Mononuclear cell (primary cell): ENCODE results near the gene ALDH1A1. TPM values are rescaled to one million over a fixed set of nuclear protein-coding genes. Genes with fewer than 3 reads are reported as not detected.

ENCODE experiments used
- H3K27me3 ChIP-seq: 2 replicates; pipeline ENCODE4 v1.6.0; 2011; ENCODE audit warnings: low read length, control low read depth; ENCODE audit not compliant: insufficient read depth
- H3K4me1 ChIP-seq: 2 replicates; pipeline ENCODE4 v1.5.1; 2011; ENCODE audit warnings: mild to moderate bottlenecking, low read length, control low read depth; ENCODE audit not compliant: insufficient read depth
- H3K4me3 ChIP-seq: 2 replicates; pipeline ENCODE4 v1.5.1; 2011; ENCODE audit warnings: mild to moderate bottlenecking, low read length, moderate library complexity
- H3K9me3 ChIP-seq: 2 replicates; pipeline ENCODE4 v1.5.1; 2011; ENCODE audit warnings: low read depth, mild to moderate bottlenecking, control low read depth, low read length
- total RNA-seq: library from RNA; depleted of rRNA; stranded (reverse); fragments of >200 nt; gene quantifications from one replicate; pipeline ENCODE4 v1.2.3, GENCODE V29; 2012

ALDH1A1 gene
- total RNA-seq, 1 donor: 5.8 TPM

DNA sequence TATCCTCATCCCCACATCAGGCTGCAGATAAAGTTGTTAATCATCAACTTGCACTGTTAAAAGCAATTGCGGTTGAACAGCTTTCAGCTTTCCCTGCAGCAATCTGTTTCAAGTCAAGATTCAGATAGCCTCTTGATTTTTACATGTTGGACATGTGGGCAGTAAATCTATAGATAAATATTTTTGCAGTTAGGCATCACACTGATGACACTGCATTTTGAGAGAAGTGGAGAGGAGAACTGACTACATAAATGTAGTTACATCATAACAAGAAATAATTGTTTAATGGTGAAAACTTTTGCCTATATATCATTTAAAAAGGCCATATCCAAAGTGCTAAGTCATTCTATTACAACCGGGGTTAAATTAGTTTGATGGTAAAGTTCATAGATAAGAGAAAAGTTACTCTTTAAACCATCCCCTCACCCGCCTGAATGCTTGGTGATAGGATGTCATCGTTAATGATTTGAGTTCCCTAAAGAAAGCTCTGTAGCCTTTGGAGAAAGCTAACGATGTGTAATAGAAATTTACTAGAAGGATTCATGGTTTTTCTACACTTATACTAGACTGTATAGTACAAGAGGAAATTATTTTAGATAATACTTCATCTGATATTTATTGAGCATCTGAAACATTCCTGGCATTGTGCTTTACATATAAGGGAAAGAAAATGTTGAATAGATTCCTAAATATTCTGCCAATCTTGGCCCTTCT, 30.8 kb upstream of the ALDH1A1 start:
- H3K4me1 ChIP-seq: no peaks in the 10 kb centered on the region
- no peaks in the 10 kb centered on the region for H3K27me3 ChIP-seq
- no peak overlapping the region for H3K4me3 ChIP-seq
- no peaks in the 10 kb centered on the region for H3K9me3 ChIP-seq

DNA sequence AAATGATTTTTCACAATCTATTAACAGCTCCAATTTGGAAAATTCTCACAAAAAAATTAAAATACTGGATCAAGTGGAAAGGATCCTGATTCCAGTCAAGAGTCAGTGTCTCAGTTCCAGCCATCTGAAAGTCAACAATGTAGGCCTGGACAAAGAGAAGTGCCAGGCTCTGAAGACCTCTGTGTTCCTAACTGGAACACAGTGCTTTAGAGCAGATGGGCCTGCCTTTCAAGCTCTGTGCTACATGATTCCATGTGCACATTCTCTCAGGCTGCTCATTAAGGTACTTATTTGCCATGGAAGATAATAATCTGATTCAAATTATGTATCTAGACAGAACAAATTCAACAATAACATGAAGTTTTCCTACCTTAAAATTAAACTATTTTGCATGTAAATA, 30.2 kb upstream of the ALDH1A1 start:
- Histone ChIP-seq H3K9me3 (no peaks in the 10 kb centered on the region), H3K4me1 (no peaks in the 10 kb centered on the region), H3K4me3 (no peak overlapping the region), H3K27me3 (no peaks in the 10 kb centered on the region)

DNA sequence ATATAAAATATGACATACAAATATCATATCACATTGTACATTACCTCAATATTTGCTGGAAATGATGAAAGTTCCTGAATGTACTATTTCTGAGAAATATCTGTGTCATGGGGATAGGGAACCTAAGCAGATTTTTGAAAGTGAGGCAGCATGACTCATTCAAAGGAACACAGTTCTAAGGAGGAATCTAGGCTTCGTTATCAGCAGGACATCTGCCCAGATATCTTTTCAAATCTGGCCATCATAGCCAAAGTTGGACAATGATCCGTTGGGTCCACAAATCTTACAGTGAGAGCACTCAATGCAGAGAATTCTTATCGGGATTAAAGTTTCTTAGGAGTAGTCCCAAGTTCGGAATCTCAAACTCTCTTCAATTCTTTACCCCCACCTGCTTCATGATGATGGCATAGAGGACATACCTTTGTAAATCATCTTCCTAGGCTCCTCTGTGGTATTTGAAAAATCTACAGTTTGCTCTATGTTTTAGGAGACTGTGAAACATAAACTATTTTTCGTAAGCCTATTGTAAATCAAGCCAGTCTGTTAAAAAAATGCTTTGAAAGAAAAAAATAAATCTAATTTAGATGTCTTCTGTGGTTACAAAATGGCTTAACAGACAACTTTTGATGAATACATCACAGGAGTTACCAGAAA, 29.4 kb upstream of the ALDH1A1 start:
- Histone ChIP-seq H3K27me3 (no peaks in the 10 kb centered on the region), H3K4me3 (no peak overlapping the region), H3K9me3 (no peaks in the 10 kb centered on the region), H3K4me1 (no peaks in the 10 kb centered on the region)

DNA sequence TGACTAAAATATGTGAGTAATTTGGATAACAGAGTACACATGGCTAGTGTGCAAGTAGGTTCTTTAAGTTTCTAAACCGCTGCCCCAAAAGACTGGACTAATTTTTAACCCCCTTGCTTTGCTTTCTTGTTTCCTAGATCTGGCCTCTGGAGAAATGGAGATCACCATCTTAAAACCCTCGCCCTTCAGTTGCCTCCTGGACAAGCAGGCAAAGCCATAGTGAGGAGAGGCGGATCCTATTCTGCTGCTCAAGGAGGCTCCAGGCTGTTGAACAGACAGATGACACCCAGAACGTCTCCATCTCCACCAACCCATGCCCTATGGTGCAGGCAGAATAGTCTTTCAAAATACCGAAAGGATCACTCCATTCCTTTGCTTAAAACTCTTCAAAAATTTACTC, 28.6 kb upstream of the ALDH1A1 start:
- H3K27me3 ChIP-seq: no peaks in the 10 kb centered on the region
- H3K4me3 ChIP-seq: no peak overlapping the region
- no peaks in the 10 kb centered on the region for H3K4me1 ChIP-seq
- H3K9me3 ChIP-seq: no peaks in the 10 kb centered on the region

DNA sequence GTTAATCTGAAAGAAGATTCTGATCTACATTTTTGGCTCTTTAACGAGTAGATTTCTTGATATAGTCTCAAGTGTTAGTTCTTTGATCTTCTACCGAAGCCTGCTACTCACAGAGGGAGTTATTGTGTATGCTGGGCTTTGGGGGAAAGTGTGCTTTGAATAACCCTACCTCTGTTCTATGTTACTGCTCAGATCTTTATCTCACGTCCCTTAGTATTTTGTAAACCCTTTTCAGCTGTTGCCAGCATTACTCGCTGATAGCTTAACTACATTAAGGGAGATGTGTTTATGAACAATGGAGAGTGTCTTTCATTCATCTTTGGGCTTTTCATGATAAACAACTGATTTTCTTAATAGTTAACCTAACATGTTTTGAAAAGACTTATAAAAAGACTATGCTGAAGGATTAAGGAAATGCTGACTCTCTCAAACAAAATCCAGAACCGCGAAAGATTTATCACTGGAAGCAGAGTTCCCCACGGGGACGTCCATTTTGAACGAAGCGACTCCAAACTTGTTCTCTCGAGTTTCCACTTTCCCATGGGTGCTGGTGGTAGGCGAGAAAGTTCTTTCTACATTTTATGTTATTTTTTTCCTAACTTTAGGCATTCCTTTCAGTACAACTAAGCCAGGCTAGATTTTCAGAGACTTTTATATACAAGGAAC, 27.9 kb upstream of the ALDH1A1 start:
- H3K27me3 ChIP-seq: no peaks in the 10 kb centered on the region
- no peaks in the 10 kb centered on the region for H3K9me3 ChIP-seq
- H3K4me3 ChIP-seq: no peak overlapping the region
- H3K4me1 ChIP-seq: no peaks in the 10 kb centered on the region

DNA sequence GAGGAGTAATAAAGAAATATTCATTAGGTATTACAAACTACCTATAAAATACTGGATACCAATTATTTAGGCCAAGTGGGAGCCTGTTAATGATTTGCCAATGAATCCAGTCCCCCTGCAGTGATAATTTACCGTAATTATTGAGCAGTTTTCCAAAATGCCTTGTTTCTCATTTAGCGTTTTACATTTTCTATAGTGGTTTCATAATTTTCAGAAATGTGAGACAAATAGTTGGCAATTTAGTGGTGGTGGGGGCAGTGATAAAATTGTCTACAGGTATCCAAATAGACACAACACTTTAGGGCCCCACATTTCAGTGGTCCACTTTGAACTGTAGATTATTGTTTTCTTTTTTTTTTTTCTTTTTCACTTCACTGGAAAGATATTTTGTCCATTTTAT, 27.3 kb upstream of the ALDH1A1 start:
- no peaks in the 10 kb centered on the region for H3K4me1 ChIP-seq
- no peaks in the 10 kb centered on the region for H3K9me3 ChIP-seq
- no peaks in the 10 kb centered on the region for H3K27me3 ChIP-seq
- no peak overlapping the region for H3K4me3 ChIP-seq

DNA sequence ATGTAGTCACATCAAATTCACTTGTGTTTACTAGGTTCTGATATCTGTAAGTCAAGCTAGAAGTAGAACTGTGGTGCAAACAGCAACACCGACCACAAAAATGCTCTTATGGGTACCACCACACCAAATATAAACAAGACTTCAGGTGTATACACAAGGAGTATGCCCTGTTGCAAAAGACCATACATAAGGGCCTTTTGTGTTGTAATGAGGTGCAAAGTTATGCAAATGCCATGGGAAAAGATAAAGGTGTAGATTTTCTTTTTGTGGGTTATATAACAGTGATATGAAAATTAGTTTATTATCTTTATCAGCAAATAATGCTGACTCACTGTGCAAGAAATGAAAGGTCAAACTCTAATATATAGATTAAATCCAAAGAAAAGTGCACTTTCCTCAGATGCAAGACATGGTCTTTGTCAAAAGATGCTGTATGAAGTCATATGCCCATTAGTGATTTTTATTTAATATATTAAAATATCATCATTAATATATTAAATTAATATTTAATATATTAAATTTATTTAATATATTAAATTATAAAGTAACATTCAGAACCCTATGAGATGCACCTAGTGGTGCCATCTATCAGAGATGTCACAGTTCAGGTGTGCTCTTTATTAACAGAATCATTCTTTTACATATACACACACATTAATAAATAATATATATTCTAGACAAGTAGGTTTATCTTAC, 26.7 kb upstream of the ALDH1A1 start:
- H3K9me3 ChIP-seq: no peaks in the 10 kb centered on the region
- H3K4me1 ChIP-seq: no peaks in the 10 kb centered on the region
- no peak overlapping the region for H3K4me3 ChIP-seq
- H3K27me3 ChIP-seq: no peaks in the 10 kb centered on the region

DNA sequence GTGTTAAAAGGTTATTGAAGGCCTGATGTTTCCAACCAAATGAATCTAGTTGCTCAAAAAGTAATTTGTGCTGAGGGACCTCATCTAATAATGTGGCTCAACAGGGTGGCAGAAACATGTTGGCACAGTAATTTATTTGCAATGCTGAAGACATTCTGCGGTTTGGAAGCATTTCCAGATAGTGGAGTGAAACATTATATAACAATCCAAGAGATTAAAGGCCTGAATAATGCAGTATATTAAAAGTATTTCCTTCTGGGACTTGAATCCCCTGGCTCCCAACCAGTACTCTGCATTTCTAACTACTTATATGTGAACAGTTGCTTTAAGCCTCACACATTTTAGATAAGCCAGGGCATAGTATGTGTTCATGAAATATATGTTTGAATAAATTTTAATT, 25.9 kb upstream of the ALDH1A1 start:
- no peaks in the 10 kb centered on the region for H3K27me3 ChIP-seq
- no peaks in the 10 kb centered on the region for H3K4me1 ChIP-seq
- H3K4me3 ChIP-seq: no peak overlapping the region
- no peaks in the 10 kb centered on the region for H3K9me3 ChIP-seq

DNA sequence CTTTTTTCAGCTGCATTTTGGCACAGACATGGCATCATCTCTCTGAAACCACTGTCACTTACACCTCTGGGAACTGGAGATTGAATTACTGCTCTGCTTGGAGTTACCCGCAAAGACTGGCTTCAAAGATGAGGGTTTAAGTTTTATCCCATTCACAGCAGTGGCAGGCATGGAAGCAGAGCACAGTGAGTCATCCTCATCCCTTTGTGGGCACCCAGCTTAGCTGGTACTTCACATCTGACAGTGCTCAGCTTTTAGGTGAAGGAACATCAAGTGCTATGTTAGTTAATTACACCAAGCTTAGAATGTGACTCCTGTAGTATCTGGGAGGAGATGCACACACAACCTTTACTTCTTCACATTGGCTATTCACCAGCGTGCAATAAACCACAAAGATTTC, 24.8 kb upstream of the ALDH1A1 start:
- Histone ChIP-seq H3K27me3 (no peaks in the 10 kb centered on the region), H3K4me1 (no peaks in the 10 kb centered on the region), H3K9me3 (no peaks in the 10 kb centered on the region), H3K4me3 (no peak overlapping the region)

DNA sequence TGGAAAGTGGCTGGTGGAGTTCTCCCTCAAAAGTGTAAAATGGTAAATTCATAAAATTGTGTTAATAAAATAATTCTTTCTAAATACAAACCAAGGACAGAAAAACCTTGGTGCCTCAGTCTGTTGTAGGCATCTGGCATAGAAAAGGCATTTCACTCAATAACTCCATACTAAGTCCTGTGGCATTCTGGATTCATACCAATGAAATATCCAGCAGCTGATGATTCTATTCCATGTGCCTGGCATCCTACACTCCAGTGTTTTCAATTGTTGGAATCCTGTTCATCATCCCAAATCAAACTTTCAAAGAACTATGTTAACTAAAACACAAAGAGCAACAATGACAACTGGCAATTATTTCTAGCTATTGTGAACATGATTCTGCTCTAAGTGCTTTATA, 21.6 kb upstream of the ALDH1A1 start:
- Histone ChIP-seq H3K4me1 (no peaks in the 10 kb centered on the region), H3K9me3 (no peaks in the 10 kb centered on the region), H3K4me3 (no peak overlapping the region), H3K27me3 (no peaks in the 10 kb centered on the region)

DNA sequence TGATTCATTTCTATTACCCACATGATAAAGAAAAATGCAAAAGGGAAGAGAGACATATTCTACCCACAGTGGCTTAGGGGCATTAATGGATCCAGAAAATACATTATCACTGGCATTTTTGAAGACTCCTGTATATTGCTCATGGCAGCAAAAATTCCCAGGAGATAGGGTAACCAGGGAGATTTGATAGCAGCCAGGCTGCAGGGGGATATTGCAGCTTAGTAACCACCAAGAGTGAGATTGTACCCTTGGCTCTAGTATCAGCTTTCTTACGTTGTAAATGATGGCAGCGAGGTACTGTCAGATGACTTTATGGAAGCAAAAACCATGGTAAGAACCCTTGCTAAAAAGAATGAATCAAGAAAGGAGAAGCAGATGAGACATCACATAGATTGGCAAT, 19.8 kb upstream of the ALDH1A1 start:
- no peak overlapping the region for H3K4me3 ChIP-seq
- no peaks in the 10 kb centered on the region for H3K4me1 ChIP-seq
- H3K27me3 ChIP-seq: no peaks in the 10 kb centered on the region
- H3K9me3 ChIP-seq: no peaks in the 10 kb centered on the region

DNA sequence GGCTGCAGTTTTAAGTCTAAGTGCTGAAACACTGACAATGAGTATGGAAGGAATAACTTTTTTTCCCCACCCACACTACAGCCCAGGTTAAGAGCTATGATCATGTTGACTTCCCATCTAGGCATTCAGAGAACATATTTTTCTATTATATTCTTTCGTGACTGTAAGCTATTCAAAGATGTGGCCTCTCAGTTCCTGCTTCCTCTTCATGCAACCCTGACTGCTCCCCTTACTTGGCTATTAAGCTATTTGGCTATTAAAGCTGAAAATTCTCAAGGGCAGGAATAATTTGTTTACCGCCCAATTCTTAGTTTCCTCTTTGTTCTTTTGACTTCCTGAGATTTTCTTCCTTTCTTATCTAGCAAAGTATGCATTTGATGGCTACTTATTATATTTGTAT, 18.6 kb upstream of the ALDH1A1 start:
- no peaks in the 10 kb centered on the region for H3K9me3 ChIP-seq
- H3K4me3 ChIP-seq: no peak overlapping the region
- H3K4me1 ChIP-seq: no peaks in the 10 kb centered on the region
- H3K27me3 ChIP-seq: no peaks in the 10 kb centered on the region

DNA sequence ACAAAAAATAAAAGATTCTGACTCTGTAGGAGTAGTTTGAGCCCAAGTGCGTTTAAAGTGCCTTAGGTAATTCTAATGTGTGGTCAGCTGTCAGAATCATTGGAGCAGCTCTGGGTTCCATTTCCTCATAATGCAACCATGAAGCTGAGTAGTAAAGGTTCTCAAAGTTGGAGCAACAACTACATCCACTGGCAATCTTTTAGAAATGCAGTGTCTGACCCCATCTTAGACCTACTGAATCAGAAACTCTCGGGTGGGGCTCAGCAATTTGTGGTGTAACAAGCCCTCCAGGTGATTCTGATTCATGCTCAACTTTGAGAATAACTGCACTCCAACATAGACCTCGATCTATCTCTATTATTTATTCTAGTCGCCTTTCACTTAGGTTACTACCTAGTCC, 7.6 kb upstream of the ALDH1A1 start:
- H3K9me3 ChIP-seq: no peaks in the 10 kb centered on the region

DNA sequence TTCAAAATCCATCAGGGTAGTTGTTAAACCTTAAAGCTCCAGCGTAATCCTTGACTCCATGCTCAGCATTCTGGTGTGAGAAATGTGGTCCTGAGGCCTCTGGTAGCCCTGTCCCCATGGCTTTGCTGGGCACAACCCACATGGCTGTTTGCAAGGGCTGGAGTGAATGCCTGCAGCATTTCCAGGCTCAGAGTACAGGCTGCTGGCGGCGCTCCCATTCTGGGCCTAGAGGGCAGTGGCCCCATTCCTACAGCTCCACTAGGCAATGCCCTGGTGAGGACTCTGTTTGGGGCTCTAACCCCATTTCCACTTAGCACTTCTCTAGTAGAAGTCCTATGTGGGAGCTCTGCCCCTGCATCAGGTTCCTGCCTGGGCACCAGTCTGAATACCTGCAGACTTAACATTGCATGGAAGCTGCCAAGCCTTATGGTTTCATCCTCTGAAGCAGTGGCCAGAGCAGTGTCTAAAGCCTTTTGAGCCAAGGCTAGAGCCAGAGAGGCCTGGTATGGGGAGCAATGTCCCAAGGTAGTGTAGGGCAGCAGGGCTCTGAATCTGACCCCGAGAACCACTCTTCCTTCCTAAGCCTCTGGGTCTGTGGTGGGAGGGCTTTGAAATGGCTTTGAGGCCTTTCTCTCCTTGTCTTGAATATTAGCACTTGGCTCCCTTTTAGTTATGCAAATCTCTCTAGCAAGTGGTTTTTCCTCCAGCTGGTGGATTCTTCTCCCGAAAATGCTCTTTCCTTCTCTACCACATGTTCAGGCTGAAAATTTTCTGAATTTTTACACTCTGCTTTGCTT, 5.8 kb upstream of the ALDH1A1 start:
- H3K4me1 ChIP-seq: peaks cover 20% of the 10 kb centered on the region
- no peak overlapping the region for H3K4me3 ChIP-seq
- no peaks in the 10 kb centered on the region for H3K27me3 ChIP-seq
- H3K9me3 ChIP-seq: no peaks in the 10 kb centered on the region

More for the DNA sequence above, 7.6 kb upstream of the ALDH1A1 start:
- H3K4me1 ChIP-seq: peaks cover 3% of the 10 kb centered on the region
- no peaks in the 10 kb centered on the region for H3K27me3 ChIP-seq
- H3K4me3 ChIP-seq: no peak overlapping the region

DNA sequence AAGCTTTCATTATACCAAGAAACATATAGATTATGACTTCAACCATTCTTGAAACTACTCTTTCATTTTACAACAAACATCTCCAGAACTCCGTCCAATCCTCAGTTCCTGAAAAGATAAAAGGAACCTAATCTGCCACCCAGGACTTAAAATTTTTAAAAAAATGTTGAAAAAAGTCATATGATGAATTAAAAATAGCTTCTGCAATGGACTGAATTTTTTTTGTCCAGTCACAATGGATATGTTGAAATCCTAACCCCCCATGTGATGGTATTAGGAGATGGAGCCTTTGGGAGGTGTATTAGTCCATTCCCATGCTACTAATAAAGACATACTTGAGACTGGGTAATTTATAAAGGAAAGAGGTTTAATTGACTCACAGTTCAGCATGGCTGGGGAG, 2.7 kb upstream of the ALDH1A1 start:
- Histone ChIP-seq H3K4me3 (no peak overlapping the region), H3K4me1 (peaks cover 45% of the 10 kb centered on the region)

More for the DNA sequence above, 2.7 kb upstream of the ALDH1A1 start:
- Histone ChIP-seq H3K9me3 (no peaks in the 10 kb centered on the region), H3K27me3 (no peaks in the 10 kb centered on the region)
